HG03060 (cell line): Measurements from ENCODE around the gene COLEC12.
"Not testable (repeated sequence)": the region's sequence is repeated elsewhere in the genome, so short reads cannot be mapped to it uniquely, and the experiment has no call there.

Experiments
- ATAC-seq: cut with Tn5 transposase; IDR thresholded peaks from one replicate; pipeline ENCODE4 v1.9.1; 2021; ENCODE audit warnings: low read depth, moderate number of reproducible peaks; ENCODE audit not compliant: unreplicated experiment

Gene COLEC12

DNA sequence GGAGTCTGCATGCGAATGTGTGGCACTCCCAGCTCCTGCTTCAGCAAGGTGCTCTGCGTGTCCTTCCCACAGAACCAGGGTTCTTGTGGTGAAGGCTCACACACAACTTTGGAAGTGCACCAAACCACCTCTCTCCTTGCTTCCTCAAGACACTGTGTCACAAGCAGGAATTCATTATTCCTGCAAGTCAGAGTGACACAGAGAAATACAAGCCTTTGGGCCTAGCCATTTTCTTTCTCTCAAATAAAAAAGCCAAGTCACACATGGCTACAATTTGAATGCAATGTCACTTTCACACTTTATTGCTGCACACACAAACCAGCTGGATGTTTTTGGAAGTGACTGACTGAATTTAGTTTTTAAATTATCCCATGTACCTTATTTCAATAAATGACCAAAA lies 202.6 kb downstream of the COLEC12 start:
- ATAC-seq = no peak

DNA sequence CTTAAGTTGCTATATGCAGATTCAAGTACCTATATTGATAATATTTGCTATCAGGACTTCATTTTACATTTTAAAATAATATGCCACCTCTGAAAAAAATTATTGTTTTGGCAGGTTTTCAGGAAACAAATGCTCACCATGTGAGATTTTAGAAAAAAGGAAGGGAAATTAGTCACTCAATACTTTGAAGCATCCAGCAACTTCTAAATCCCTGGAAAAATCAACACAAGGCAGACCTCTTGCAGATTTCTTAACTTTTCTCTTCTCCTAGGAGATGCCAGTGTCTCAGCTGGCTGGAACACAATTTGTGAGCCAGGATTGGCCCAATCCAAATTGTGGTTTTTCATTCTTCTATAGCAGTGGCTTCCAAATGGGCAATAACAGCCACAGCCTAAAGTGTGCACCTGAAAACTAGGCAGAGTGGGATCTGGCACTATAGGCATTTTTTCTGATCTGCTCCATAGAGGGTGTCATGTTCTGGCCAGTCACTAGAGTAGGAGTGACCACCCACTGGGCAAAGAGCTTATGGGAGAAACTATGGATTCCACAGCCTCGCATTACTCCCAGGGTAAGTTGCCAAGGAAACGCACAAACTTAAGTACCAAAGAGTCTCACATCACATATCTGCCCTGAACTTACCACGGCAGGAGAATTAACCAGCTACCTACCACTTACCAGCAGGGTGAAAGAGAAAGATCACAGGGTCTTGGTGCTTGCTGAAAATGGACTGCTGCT lies 204.6 kb downstream of the COLEC12 start:
- ATAC-seq = no peak

DNA sequence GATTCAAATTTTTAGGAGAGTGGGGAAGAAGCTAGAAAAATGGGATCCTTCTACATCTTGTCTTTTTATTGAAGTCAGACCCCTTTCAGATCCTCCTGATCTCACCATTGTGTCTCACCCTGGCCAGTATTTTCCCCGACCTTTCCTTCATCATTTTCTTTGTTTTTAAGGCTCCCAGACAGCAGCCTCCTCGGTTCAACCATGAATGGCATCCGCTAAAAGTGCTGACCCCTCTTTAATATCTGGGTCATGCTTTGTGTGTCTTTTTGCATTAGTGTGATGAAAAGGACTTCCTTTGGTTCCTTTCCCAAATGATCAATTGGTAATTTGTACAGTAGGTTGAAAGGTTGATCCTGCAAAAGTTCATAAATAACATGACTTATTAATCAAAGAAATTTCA lies 205.9 kb downstream of the COLEC12 start:
- no peak for ATAC-seq

DNA sequence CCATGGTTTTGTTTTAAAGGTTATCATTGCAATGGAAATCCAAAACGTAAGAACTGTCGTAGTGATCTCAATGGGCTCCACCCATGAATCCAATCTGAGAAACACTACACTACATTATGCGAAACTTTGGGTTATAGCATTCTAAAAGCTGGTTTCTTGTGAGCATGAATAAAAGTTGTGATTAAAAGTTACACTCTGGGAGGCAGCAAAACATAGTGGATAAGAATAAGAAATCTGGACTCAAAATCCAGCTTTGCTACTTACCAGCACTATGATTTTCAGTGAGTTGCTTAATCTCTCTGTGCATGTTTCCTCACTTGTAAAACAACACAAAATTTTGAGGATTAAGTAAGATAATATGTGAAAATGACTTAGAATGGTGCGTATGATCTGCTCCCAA lies 207.0 kb downstream of the COLEC12 start:
- ATAC-seq = no peak

DNA sequence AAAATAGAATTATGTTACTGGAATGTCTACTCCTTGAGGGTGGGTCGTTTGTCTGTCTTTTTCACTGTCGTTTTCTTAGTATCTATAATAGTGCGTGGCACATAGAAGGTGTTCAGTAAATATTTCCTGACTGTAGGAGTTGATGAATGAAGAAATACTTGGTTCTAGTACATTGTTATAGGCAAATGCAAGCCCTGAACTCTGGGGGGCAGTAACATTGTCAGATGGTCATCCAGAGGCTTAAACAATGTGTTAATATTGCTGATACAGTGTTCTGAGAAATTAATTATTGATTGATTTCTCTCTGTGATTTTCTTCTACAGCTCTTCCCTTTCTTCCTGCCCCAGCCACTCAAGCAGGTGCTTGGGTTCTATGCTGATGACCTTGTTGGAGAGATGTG lies 208.2 kb downstream of the COLEC12 start:
- no peak for ATAC-seq

DNA sequence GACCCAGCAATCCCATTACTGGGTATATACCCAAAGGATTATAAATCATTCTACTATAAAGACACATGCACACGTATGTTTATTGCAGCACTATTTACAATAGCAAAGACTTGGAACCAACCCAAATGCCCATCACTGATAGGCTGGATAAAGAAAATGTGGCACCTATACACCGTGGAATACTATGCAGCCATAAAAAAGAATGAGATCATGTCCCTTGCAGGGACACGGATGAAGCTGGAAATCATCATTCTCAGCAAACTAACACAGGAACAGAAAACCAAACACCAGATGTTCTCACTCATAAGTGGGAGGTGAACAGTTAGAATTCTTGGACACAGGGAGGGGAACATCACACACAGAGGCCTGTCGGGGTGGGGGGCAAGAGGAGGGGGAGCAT lies 210.5 kb downstream of the COLEC12 start:
- not testable (repeated sequence) for ATAC-seq

DNA sequence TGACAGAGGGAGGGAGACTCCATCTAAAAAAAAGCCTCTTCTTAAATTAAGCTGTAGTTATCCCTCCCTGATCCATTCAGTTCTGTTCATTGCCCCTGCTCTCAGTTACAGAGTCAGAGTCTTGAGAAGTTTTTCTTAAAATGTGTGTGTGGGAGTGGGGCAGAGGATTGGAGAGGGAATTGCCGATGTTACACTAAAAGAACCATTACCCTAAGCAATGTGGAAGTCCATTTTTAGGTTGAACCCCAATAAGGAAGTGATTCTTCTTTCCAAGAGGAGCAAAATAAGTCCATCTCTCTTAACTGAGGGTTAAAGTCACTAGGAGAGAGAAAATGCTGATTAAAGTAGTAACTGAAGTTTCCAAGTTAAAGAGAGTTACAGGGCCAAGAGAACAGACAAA lies 211.5 kb downstream of the COLEC12 start:
- ATAC-seq = no peak

DNA sequence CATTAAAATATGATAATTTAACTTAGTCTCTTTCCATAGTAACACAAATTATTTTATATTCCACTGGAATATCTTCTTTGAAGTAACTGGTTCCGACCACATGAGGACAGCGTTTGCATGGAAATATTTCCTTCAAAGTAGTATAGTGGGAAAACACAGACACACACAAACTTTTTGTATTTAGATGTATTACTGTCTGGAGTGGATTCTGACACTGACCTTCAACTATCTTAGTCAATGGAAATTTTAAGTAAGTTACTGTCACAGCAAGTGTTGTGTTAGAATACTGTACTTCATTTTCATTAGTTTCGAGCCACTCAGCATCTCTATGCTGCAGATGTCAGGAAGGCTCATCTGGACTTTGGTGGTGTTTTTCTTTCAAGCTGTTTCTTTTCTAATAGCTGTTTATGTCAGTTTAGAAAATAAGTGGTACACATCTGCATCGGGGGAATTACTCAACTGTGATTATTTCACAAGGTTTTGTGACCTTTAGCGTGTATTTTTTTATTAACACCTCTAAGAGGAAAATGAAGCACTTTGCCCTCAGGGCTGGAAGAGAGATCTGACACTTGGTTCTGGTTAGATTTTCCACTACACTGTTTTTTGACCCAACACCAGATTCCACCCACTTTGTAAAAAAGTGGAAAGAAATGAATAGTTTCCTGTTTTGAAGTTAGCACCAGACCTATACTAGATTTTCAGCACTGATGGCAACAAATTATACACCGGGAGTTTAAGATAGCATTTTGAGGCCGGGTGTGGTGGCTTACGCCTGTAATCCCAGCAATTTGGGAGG lies 213.8 kb downstream of the COLEC12 start:
- ATAC-seq = no peak

DNA sequence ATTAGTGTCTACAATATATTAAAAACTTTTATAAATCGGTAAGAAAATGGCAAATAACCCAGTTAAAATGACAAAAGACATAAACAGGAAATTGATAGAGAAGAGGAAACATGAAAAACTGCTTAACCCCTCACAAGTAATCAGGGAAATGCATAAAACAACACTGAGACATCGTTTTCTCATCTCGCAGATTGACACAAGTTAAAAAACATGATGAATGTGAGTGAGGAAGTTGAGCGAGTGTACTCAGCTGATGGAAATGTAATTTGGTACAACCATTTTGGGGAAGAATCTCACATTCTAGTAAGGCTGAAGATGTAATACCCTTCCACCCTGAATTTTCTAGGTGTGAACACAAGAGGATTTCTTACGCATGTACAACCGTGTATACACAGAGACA lies 214.7 kb downstream of the COLEC12 start:
- no peak for ATAC-seq

DNA sequence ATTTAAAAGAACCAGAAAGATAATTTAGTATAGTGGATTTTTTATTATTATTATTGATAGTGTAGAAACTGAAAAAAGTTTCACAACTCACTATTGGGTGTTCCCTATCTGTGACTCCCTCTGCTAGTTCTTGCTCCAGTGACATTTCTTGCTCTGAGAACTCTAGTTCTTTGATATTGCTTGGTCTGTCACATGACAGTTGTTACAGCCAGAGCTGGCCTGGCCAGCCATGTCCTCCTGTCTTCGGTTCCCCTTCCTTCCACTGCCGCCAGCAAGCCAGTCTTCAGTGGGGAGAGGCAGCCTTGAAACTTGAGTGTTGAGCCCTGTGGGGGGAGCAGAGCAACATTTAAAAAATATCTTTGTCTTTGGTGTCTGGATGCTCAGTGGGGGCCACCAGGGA lies 225.0 kb downstream of the COLEC12 start:
- no peak for ATAC-seq

DNA sequence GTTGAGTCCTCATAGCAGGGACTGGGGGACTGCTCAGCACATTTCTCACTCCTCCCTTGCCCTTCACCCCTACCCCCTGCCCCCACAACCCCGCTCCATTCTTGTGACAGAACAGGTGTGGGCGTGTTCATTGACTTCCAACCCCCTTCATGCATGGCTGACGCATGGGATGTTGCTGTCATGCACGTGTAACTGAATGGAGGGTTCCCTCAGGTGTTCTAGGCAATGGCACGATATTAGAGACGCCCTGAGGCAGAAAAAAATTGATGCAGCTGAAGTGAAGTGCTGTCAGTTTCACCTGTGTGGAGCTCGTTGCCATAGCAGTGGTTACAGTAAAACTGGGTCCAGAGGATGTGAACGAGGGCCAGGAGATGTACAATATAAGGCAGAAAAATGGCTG lies 226.2 kb downstream of the COLEC12 start:
- no peak for ATAC-seq

DNA sequence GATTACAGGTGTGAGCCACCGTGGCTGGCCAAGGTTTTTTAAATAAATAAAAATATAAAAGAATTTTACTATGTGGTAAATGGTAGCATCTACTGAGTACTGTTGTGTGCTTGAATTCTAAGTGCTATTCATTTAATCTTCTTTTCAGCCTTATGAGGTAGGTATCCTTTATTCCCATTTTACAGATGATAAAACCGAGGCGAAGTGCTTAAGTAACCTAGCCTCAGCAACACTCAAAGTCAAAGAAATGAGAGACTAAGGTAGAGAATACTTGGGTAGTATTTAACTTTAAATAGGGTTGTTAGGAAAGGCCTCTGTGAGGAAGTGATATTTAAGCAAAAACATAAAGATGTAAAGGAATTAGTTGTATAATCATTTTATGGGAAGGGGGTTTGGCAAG lies 227.0 kb downstream of the COLEC12 start:
- ATAC-seq = no peak

DNA sequence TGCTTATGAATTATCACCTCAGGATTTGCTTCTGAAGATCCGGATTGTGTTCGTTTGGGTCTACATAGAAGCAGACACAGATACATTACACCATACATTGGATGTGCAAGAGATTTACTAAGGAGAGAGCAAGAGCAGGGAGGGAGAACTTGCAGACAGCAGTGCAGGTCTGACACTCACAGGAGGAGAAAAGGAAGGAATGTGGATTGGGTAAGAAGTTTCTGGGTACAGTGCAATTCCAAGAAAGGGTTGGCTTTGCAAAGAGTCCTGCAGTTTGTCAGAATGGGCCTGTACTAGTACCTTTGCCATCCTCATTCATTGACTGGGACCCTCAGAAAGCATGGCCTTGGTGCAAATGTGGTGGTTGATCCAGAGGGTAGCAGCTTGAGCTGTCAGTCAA lies 227.9 kb downstream of the COLEC12 start:
- no peak for ATAC-seq

DNA sequence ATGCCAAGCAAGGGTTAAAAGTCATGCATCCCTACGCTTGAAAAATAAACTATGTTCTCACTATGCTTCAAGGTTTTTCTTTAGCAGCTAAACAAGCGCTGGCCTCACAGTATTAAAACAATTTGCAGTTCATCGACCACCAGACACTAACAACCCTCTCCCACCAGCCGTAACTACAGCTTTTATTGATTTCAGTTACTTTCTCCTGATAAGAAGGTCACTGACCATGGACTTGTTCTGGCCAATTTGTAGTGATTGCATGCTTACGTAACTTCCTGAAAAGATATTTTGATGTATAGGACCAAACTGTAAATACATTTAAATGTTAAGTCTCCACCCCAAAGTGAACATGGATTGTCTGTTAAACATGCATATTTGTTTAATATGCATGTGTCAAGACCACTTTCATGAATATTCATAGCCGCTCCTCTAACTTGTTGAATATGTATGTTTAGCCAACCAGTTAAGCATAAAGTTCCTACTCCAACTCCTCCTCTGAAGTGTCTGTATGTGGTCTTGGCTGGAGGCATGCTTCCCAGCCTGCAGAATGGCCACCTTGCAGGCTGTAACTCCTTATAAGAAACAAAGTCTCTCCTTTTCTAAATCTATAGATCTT lies 230.9 kb downstream of the COLEC12 start:
- no peak for ATAC-seq

DNA sequence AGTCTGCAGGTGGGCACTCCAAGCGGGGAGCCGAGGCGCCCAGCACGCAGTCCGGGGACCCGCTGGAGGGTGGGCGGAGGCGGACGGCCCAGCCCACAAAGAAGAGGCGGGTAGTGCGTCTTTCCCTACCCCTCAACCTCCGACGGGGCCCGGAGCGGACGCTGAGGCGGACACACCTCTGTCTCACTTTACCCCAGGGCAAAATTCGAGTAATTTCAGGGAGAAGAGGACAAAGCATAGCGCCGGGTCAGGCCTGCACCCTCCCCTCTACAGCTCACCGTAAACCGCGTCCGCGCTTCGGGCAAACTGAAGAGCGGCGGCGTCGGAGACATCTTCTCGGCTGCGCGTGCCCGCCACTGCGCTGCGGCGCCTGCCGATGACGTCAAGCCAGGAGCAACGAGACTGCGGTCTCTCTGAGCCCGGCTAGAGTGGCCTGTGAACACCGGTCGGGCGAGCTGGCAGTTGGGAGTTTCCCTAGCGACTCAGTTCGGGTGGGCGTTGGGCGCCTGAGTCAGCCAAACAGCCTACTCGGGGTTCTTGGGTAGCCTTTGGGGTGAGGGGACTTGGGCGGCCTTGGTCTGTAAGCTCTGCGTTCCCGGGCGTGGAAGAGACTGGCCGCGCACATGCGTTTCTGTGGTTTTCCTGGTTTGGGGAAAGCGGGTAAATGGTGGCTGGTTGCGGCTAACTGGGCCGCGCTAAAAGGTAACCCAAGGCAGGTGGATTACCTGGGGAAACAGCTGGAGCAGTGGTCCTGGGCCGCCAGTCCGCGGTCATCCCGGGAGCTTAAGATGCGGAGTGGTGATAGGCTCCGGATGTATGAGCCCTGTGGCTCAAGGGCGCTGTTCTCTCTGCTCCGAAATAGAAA lies 232.6 kb downstream of the COLEC12 start, which contains the start of gene THOC1:
THOC1 (minus strand) TSS at position 360 of the 865 bp plus-strand sequence; CDS start at position 332, 28 bp downstream.
- ATAC-seq = peak; percentile 82

DNA sequence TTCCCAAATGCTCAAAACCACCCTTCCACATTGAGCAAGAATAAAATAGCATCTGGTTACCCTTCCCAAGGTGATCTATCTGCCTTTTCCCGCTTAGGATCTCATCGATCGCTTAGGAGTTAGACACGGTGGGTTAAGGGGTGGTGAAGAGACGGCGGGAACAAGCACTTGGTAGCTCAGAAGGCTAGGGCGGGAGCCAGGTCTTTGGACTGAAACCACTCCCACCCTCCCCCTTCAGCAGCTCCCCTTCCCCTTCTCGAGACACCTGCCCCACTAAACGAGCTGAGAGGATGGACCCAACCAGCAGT lies 233.2 kb downstream of the COLEC12 start:
- ATAC-seq = no peak
